ENCODE data around the gene RABGAP1L.
"Not testable (repeated sequence)": the region's sequence is repeated elsewhere in the genome, so short reads cannot be mapped to it uniquely, and the experiment has no call there.

Gene RABGAP1L

DNA sequence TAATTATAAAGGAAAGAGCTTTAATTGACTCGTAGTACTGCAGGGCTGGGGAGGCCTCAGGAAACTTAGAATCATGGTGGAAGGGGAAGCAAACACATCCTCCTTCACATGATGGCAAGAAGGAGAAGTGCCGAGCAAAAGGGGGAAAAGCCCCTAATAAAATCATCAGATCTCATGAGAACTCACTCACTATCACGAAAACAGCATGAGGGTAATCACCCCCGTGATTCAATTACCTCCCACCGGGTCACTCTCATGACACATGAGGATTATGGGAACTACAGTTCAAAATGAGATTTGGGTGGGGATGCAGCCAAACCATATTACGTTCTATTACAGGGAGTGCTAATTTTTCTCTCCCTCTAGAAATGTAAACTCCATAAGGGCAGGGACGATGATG lies 878.1 kb downstream of the RABGAP1L start:
- no peak overlapping the region for H3K27ac ChIP-seq (ENCODE audit: low read depth, low read length)
- H3K9me3 ChIP-seq (ENCODE audit: control insufficient read depth, insufficient read depth, low read depth, low read length) = no peaks in the 10 kb centered on the region

DNA sequence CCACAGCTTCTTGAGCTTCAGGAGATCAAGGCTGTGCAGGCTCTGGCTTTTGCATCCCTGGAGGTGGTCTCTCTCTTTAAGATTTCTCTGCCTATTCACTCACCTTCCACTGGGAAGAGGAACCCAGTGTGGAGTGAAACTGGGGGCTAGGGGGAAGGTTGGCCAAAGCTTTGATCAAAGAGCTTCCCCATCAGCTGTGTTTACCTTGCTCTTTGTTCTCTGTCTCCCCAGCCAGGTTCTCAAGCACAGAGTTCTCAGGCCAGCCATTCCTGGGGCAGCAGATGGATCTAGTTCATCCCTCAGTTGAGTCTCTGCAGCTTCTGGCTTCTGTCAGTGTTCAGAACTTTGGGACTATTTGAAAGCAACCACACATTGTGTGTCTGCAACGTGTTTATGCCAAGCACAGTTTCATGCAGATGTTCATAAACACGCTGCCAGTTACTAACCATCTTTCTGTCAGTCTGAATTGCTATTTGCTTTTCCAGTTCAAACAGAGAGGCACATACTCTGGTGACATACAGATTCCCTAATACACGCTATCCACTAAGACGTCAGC lies 881.1 kb downstream of the RABGAP1L start:
- H3K9me3 ChIP-seq (ENCODE audit: control insufficient read depth, insufficient read depth, low read depth, low read length) = no peaks in the 10 kb centered on the region
- no peaks in the 10 kb centered on the region for H3K27me3 ChIP-seq (ENCODE audit: control insufficient read depth, insufficient read depth, low read length)
- H3K36me3 ChIP-seq (ENCODE audit: control insufficient read depth, insufficient read depth, low read length) = no peaks in the 10 kb centered on the region
- H3K4me1 ChIP-seq (ENCODE audit: control insufficient read depth, insufficient read depth, low read length) = peaks cover 19% of the 10 kb centered on the region
- H3K27ac ChIP-seq (ENCODE audit: low read depth, low read length) = no peak overlapping the region
- no peak overlapping the region for H3K4me3 ChIP-seq (ENCODE audit: low read depth, low read length)
- no peak overlapping the region for H3K9ac ChIP-seq (ENCODE audit: low read length)

More for the DNA sequence above, 878.1 kb downstream of the RABGAP1L start:
- Histone ChIP-seq H3K4me1 (ENCODE audit: control insufficient read depth, insufficient read depth, low read length) (peaks cover 16% of the 10 kb centered on the region), H3K36me3 (ENCODE audit: control insufficient read depth, insufficient read depth, low read length) (no peaks in the 10 kb centered on the region), H3K27me3 (ENCODE audit: control insufficient read depth, insufficient read depth, low read length) (no peaks in the 10 kb centered on the region), H3K9ac (ENCODE audit: low read length) (no peak overlapping the region), H3K4me3 (ENCODE audit: low read depth, low read length) (no peak overlapping the region)

DNA sequence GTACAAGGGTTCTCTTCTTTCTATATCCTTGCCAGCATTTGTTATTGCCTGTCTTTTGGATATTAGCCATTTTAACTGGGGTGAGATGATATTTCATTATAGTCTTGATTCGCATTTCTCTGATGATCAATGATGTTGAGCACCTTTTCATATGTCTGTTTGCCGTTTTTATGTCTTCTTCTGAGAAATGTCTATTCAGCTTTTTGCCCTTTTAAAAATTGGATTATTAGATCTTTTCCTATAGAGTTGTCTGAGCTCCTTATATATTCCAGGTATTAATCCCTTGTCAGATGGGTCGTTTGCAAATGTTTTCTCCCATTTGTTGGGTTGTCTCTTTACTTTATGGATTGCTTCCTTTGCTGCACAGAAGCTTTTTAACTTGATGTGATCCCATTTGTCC lies 883.3 kb downstream of the RABGAP1L start:
- no peak overlapping the region for H3K27ac ChIP-seq (ENCODE audit: low read depth, low read length)
- H3K9ac ChIP-seq (ENCODE audit: low read length) = no peak overlapping the region
- H3K27me3 ChIP-seq (ENCODE audit: control insufficient read depth, insufficient read depth, low read length) = no peaks in the 10 kb centered on the region
- H3K4me3 ChIP-seq (ENCODE audit: low read depth, low read length) = no peak overlapping the region
- no peaks in the 10 kb centered on the region for H3K36me3 ChIP-seq (ENCODE audit: control insufficient read depth, insufficient read depth, low read length)
- 0 out of 2 replicates have a peak, but pooled peaks cover 3% of the 10 kb centered on the region for H3K4me1 ChIP-seq (ENCODE audit: control insufficient read depth, insufficient read depth, low read length)
- no peaks in the 10 kb centered on the region for H3K9me3 ChIP-seq (ENCODE audit: control insufficient read depth, insufficient read depth, low read depth, low read length)

DNA sequence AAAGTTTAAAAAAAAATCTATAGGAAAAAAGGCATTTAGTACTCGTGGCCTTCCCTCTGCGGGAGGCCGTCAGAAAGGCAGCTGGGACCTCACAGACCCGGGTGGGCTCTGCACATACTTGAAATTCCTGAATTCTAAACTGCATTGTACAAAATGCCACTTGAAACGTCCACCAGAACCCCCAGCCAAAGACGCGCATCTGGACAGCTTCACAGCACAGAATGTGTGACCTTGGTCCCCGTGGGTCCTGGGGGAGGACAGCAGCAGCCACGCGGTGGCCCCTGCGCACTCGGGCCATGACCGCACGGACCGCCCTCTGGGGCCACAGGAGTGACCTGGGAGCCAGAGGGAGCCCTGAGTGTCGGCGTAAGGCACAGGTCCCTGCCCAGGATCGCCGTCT lies 884.5 kb downstream of the RABGAP1L start:
- Histone ChIP-seq H3K4me3 (ENCODE audit: low read depth, low read length) (no peak overlapping the region), H3K9ac (ENCODE audit: low read length) (no peak overlapping the region), H3K36me3 (ENCODE audit: control insufficient read depth, insufficient read depth, low read length) (no peaks in the 10 kb centered on the region), H3K27me3 (ENCODE audit: control insufficient read depth, insufficient read depth, low read length) (no peaks in the 10 kb centered on the region), H3K9me3 (ENCODE audit: control insufficient read depth, insufficient read depth, low read depth, low read length) (no peaks in the 10 kb centered on the region), H3K4me1 (ENCODE audit: control insufficient read depth, insufficient read depth, low read length) (0 out of 2 replicates have a peak, but pooled peaks cover 3% of the 10 kb centered on the region), H3K27ac (ENCODE audit: low read depth, low read length) (no peak overlapping the region)

DNA sequence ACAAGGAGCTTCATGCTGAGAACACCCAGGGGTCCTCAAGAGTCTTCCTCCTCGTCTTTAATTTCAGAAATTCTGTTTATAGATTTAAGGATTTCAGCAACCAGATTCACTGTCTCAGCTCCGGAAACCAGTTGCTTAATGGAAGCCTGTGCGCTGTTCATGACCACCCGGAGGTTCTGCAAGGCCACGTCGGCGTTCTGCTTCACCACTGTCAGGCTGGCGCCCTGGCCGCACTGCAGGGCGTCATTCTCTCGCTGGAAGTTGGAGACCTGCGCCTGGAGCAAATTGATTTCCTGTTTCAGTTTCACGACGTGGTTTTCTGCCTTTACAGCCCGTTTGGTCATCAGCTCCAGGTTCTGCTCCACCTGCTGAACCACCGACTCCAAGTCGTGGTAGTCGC lies 885.3 kb downstream of the RABGAP1L start:
- not testable (repeated sequence) for H3K9me3 ChIP-seq (ENCODE audit: control insufficient read depth, insufficient read depth, low read depth, low read length); H3K9ac ChIP-seq (ENCODE audit: low read length); H3K27me3 ChIP-seq (ENCODE audit: control insufficient read depth, insufficient read depth, low read length); H3K36me3 ChIP-seq (ENCODE audit: control insufficient read depth, insufficient read depth, low read length); H3K27ac ChIP-seq (ENCODE audit: low read depth, low read length); H3K4me3 ChIP-seq (ENCODE audit: low read depth, low read length); H3K4me1 ChIP-seq (ENCODE audit: control insufficient read depth, insufficient read depth, low read length)
